Measurements from ENCODE around the gene HS6ST3. TPM values are rescaled to one million over a fixed set of nuclear protein-coding genes. Genes with fewer than 3 reads are reported as not detected.

HS6ST3 gene
- total and polyA plus RNA-seq, 2 of the 13 experiments (the other 11 are each of a cell fraction or from before 2014, with no cell fraction given) = not detected

DNA sequence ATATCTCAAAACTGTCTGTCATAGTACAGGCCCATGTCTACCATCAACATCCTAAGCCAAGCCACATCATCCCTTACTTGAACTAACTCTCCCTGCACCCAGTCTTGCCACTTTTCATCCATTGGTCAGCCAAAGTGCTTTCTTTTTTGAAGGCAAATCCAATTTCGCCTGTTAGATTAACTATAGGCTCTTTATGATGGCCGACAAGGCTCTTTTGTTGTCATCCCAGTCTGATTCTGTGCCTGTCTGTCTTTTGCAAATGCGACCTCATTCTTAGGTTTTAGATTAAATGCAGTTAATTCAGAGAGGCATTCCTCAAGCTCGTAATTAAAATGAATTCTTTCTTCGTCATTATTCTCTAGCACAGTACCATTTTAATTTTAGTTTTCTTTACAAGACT, 148.3 kb downstream of the HS6ST3 start:
- H2AFZ ChIP-seq (ENCODE audit: low read length) = no peak overlapping the region
- H4K20me1 ChIP-seq (ENCODE audit: insufficient read depth, low read length) = no peaks in the 10 kb centered on the region
- H3K9ac ChIP-seq (ENCODE audit: insufficient read depth, low read depth, low read length) = no peak overlapping the region
- no peak overlapping the region for H3K4me2 ChIP-seq (ENCODE audit: low read depth, low read length)
- no peaks in the 10 kb centered on the region for H3K79me2 ChIP-seq (ENCODE audit: insufficient read depth, low read length)
- ChIA-PET CTCF (ENCODE audit: low intra/inter-chr PET ratio, low total read pairs) (no interaction called here), POLR2A (no interaction called here)
- no TSS peak for BruUV-seq (replicated peaks)
- FAIRE-seq (no peak), DNase-seq (ENCODE audit: low spot score) (no peak), ATAC-seq (no peak)
- no peak overlapping the region for H3K27ac ChIP-seq (ENCODE audit: extremely low read length, insufficient read depth, low read length)
- no peaks in the 10 kb centered on the region; a peak in 1 of 5 replicates for H3K27me3 ChIP-seq (ENCODE audit: control insufficient read depth in 1 of 2, insufficient read depth in 2 of 2, low read length in 2 of 2)
- no peak overlapping the region for H3K4me3 ChIP-seq (replicated peaks in 1 of 3; ENCODE audit: insufficient read depth in 1 of 3, low read depth in 2 of 3, low read length in 3 of 3)
- WGBS (ENCODE audit: low lambda C conversion rate) = 1% methylated on average over 5 of the region's 5 CpGs
- TF ChIP-seq NFE2 (CRISPR knock-in tag; IDR thresholded peaks at IDR 0.05) (no peak), ZNF546 (CRISPR knock-in tag; conservative IDR thresholded peaks at IDR 0.05) (no peak), TGIF2 (CRISPR knock-in tag; IDR thresholded peaks at IDR 0.05) (no peak), KAT7 (CRISPR knock-in tag; IDR thresholded peaks at IDR 0.05; ENCODE audit: borderline replicate concordance) (no peak), ZNF605 (CRISPR knock-in tag; IDR thresholded peaks at IDR 0.05) (no peak), ZNF143 (CRISPR knock-in tag; IDR thresholded peaks at IDR 0.05) (no peak), ZHX1 (CRISPR knock-in tag; IDR thresholded peaks at IDR 0.05; ENCODE audit: low read depth) (no peak), AKAP8 (CRISPR knock-in tag; IDR thresholded peaks at IDR 0.05) (no peak), ZNF768 (CRISPR knock-in tag; IDR thresholded peaks at IDR 0.05) (no peak)
- TF ChIP-seq, protein P1, sequence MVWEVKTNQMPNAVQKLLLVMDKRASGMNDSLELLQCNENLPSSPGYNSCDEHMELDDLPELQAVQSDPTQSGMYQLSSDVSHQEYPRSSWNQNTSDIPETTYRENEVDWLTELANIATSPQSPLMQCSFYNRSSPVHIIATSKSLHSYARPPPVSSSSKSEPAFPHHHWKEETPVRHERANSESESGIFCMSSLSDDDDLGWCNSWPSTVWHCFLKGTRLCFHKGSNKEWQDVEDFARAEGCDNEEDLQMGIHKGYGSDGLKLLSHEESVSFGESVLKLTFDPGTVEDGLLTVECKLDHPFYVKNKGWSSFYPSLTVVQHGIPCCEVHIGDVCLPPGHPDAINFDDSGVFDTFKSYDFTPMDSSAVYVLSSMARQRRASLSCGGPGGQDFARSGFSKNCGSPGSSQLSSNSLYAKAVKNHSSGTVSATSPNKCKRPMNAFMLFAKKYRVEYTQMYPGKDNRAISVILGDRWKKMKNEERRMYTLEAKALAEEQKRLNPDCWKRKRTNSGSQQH (CRISPR knock-in tag; IDR thresholded peaks at IDR 0.05; ENCODE audit: low read depth) = no peak
- H3K9me3 ChIP-seq (ENCODE audit: low read length) = no peaks in the 10 kb centered on the region
- H3K4me1 ChIP-seq (ENCODE audit: insufficient read depth, low read length) = no peaks in the 10 kb centered on the region
- intact Hi-C loops (cut with micrococcal nuclease; ENCODE audit: unreplicated experiment) = no loop called here
- in situ Hi-C loops (cut with HindIII; ENCODE audit: extremely low pct_ligation_motif_present, low pct_unique_long_range_greater_than_20kb) = no loop called here
- no peaks in the 10 kb centered on the region for H3K36me3 ChIP-seq (replicated peaks in 1 of 2; ENCODE audit: control insufficient read depth in 1 of 2, insufficient read depth in 2 of 2, low read length in 2 of 2)
